ENCODE measurements around the gene TTYH3.

Gene TTYH3

GRCh38 chr7:2594599-2594998 is 37.2 kb upstream of the TTYH3 start:
- H4K8ac ChIP-seq (ENCODE audit: low read depth, low read length), result no peak overlapping the region
- H3K4me1 ChIP-seq (ENCODE audit: control insufficient read depth in 2 of 2, insufficient read depth in 1 of 2, low read depth in 1 of 2, low read length in 2 of 2), result no peaks in the 10 kb centered on the region
- H3K4ac ChIP-seq (ENCODE audit: low read length), result no peak overlapping the region
- no peak overlapping the region for H2AK5ac ChIP-seq (ENCODE audit: low read depth, low read length)
- H2BK5ac ChIP-seq (ENCODE audit: low read length), result no peak overlapping the region
- H3K36me3 ChIP-seq (replicated peaks in 1 of 2; ENCODE audit: control insufficient read depth in 2 of 2, insufficient read depth in 2 of 2, low read length in 2 of 2), result peaks cover 10 to 75% of the 10 kb centered on the region in 2 donors
- H3K9me3 ChIP-seq (replicated peaks in 1 of 2; ENCODE audit: control insufficient read depth in 2 of 2, insufficient read depth in 1 of 2, low read depth in 1 of 2, low read length in 2 of 2), result no peaks in the 10 kb centered on the region
- no peak overlapping the region for H3K14ac ChIP-seq (ENCODE audit: low read length)
- no peak overlapping the region for H3K4me2 ChIP-seq (ENCODE audit: insufficient read depth, low read length, poor library complexity, severe bottlenecking)
- no peak overlapping the region for H2AFZ ChIP-seq (ENCODE audit: low read length)
- no peak overlapping the region for H4K91ac ChIP-seq (ENCODE audit: low read depth, low read length, poor library complexity)
- no CpG with 5 or more reads among the region's 10 CpGs for WGBS, 2 donors (ENCODE audit: extremely low coverage in 2 of 2, insufficient read length in 2 of 2, insufficient replicate concordance in 1 of 2)
- H3K9ac ChIP-seq (ENCODE audit: low read depth, low read length, poor library complexity), result peak overlapping the region; percentile 37
- DNase-seq (ENCODE audit: low spot score), result no peak
- H2BK120ac ChIP-seq (ENCODE audit: low read depth, low read length), result no peak overlapping the region
- no peak overlapping the region for H3K23ac ChIP-seq (ENCODE audit: low read depth, low read length, poor library complexity)
- H3K18ac ChIP-seq (ENCODE audit: low read length), result no peak overlapping the region
- H3K27me3 ChIP-seq (ENCODE audit: control insufficient read depth in 3 of 3, insufficient read depth in 3 of 3, low read depth in 1 of 3, low read length in 3 of 3), result no peaks in the 10 kb centered on the region
- no peak overlapping the region for H3K27ac ChIP-seq (replicated peaks; ENCODE audit: low read length)
- H2BK15ac ChIP-seq (ENCODE audit: low read length), result no peak overlapping the region
- no peaks in the 10 kb centered on the region for H3K79me1 ChIP-seq (ENCODE audit: low read depth, low read length)
- H3K4me3 ChIP-seq (ENCODE audit: low read length in 2 of 2), result no peak overlapping the region
- no peak overlapping the region for H2BK12ac ChIP-seq (ENCODE audit: low read length)

DNA sequence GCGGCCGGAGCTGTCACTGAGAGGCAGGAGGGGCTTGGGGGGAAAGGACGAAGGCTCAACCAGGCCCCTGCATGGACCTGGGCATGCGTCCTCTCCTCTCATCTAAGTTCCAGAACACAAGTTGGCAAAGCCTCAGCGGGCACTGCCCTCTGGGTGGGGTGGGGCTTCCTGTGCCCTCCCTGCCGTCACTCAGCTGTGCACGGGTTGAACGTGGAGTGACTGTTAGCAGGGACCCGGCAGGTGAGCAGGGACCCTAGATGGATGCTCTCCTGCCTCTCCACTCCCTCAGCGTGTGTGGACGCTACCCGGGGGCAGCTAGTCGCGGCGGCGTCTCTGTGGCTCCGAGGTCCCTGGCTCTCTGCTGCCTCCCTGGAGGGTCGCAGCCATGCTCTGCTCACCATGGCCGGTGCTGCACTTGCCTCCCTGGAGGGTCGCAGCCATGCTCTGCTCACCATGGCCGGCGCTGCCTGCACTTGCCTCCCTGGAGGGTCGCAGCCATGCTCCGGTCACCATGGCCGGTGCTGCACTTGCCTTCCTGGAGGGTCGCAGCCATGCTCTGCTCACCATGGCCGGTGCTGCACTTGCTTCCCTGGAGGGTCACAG is 36.4 kb upstream of the TTYH3 start:
- no peak overlapping the region for H3K4me3 ChIP-seq (ENCODE audit: low read length in 2 of 2)
- H2BK120ac ChIP-seq (ENCODE audit: low read depth, low read length), result no peak overlapping the region
- no peak overlapping the region for H2BK5ac ChIP-seq (ENCODE audit: low read length)
- H2BK15ac ChIP-seq (ENCODE audit: low read length), result no peak overlapping the region
- H3K36me3 ChIP-seq (replicated peaks in 1 of 2; ENCODE audit: control insufficient read depth in 2 of 2, insufficient read depth in 2 of 2, low read length in 2 of 2), result peaks cover 12 to 79% of the 10 kb centered on the region in 2 donors
- no CpG with 5 or more reads among the region's 27 CpGs for WGBS, 2 donors (ENCODE audit: extremely low coverage in 2 of 2, insufficient read length in 2 of 2, insufficient replicate concordance in 1 of 2)
- no peak overlapping the region for H3K4me2 ChIP-seq (ENCODE audit: insufficient read depth, low read length, poor library complexity, severe bottlenecking)
- no peaks in the 10 kb centered on the region for H3K79me1 ChIP-seq (ENCODE audit: low read depth, low read length)
- H2AK5ac ChIP-seq (ENCODE audit: low read depth, low read length), result no peak overlapping the region
- no peak overlapping the region for H3K14ac ChIP-seq (ENCODE audit: low read length)
- no peaks in the 10 kb centered on the region for H3K27me3 ChIP-seq (ENCODE audit: control insufficient read depth in 3 of 3, insufficient read depth in 3 of 3, low read depth in 1 of 3, low read length in 3 of 3)
- H2BK12ac ChIP-seq (ENCODE audit: low read length), result no peak overlapping the region
- no peaks in the 10 kb centered on the region for H3K4me1 ChIP-seq (ENCODE audit: control insufficient read depth in 2 of 2, insufficient read depth in 1 of 2, low read depth in 1 of 2, low read length in 2 of 2)
- H3K4ac ChIP-seq (ENCODE audit: low read length), result no peak overlapping the region
- H3K9me3 ChIP-seq (replicated peaks in 1 of 2; ENCODE audit: control insufficient read depth in 2 of 2, insufficient read depth in 1 of 2, low read depth in 1 of 2, low read length in 2 of 2), result no peaks in the 10 kb centered on the region
- no peak overlapping the region for H4K91ac ChIP-seq (ENCODE audit: low read depth, low read length, poor library complexity)
- peak overlapping the region; percentile 60 for H3K9ac ChIP-seq (ENCODE audit: low read depth, low read length, poor library complexity)
- DNase-seq (ENCODE audit: low spot score), result no peak
- H3K18ac ChIP-seq (ENCODE audit: low read length), result peak overlapping the region; percentile 57
- no peak overlapping the region for H2AFZ ChIP-seq (ENCODE audit: low read length)
- no peak overlapping the region for H3K27ac ChIP-seq (replicated peaks; ENCODE audit: low read length)
- H4K8ac ChIP-seq (ENCODE audit: low read depth, low read length), result no peak overlapping the region
- peak overlapping the region; percentile 80 for H3K23ac ChIP-seq (ENCODE audit: low read depth, low read length, poor library complexity)

DNA sequence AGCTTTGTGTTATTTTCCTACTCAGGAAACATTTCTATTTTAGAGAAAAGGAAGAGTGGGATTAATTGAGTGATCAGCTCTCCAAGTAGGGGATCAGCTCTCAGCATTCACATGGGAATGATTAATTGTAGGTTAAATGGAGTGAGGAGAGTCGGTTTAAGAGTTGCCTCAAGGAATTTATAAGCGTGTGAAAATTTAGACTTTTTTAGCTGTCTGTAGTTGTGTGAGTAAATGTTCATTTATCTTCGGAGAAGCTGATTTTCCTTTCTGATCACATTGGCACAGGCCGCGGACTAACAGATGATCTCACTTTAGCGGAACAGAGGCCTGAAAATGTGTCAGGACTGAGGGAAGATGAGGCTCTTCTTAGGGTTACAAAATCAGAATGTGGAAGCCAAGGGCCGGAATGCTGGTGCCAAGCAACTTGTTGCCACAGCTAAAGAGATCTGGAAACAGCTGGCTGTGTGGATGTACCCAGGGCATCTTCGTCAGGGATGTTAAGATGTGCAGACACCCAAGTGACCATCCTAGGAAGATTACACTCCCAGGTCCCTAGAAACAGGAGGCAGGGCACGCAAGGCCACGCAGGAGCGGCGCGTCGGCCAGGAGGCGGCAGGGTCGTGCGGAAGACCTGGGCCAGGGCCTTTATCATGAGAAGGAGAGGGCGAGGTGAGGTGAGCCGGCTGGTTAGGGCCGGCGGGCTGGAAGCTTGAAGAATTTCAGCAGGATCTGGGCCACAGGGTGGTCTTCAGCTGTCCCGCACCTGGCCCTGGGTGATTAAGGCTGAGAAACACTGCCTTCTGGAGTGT is 35.1 kb upstream of the TTYH3 start:
- H4K91ac ChIP-seq (ENCODE audit: low read depth, low read length, poor library complexity), result no peak overlapping the region
- no peak overlapping the region for H2BK120ac ChIP-seq (ENCODE audit: low read depth, low read length)
- H3K4me1 ChIP-seq (ENCODE audit: control insufficient read depth in 2 of 2, insufficient read depth in 1 of 2, low read depth in 1 of 2, low read length in 2 of 2), result peaks cover 0 to 4% of the 10 kb centered on the region in 2 donors
- peak overlapping the region; percentile 51 for H3K23ac ChIP-seq (ENCODE audit: low read depth, low read length, poor library complexity)
- no peak overlapping the region for H2AK5ac ChIP-seq (ENCODE audit: low read depth, low read length)
- no peak overlapping the region for H2AFZ ChIP-seq (ENCODE audit: low read length)
- no peak overlapping the region for H4K8ac ChIP-seq (ENCODE audit: low read depth, low read length)
- DNase-seq (ENCODE audit: low spot score), result no peak
- H2BK5ac ChIP-seq (ENCODE audit: low read length), result peak overlapping the region; percentile 93
- H3K4me2 ChIP-seq (ENCODE audit: insufficient read depth, low read length, poor library complexity, severe bottlenecking), result no peak overlapping the region
- 100% methylated on average over 2 of the region's 22 CpGs; no CpG with 5 or more reads in 1 of the 2 donors for WGBS, 2 donors (ENCODE audit: extremely low coverage in 2 of 2, insufficient read length in 2 of 2, insufficient replicate concordance in 1 of 2)
- no peak overlapping the region for H2BK15ac ChIP-seq (ENCODE audit: low read length)
- H3K4ac ChIP-seq (ENCODE audit: low read length), result no peak overlapping the region
- no peaks in the 10 kb centered on the region for H3K9me3 ChIP-seq (replicated peaks in 1 of 2; ENCODE audit: control insufficient read depth in 2 of 2, insufficient read depth in 1 of 2, low read depth in 1 of 2, low read length in 2 of 2)
- H3K14ac ChIP-seq (ENCODE audit: low read length), result peak overlapping the region; percentile 84
- H3K79me1 ChIP-seq (ENCODE audit: low read depth, low read length), result no peaks in the 10 kb centered on the region
- H2BK12ac ChIP-seq (ENCODE audit: low read length), result no peak overlapping the region
- no peak overlapping the region for H3K27ac ChIP-seq (replicated peaks; ENCODE audit: low read length)
- no peak overlapping the region for H3K18ac ChIP-seq (ENCODE audit: low read length)
- H3K4me3 ChIP-seq (ENCODE audit: low read length in 2 of 2), result no peak overlapping the region
- peak overlapping the region; percentile 27 for H3K9ac ChIP-seq (ENCODE audit: low read depth, low read length, poor library complexity)
- H3K36me3 ChIP-seq (replicated peaks in 1 of 2; ENCODE audit: control insufficient read depth in 2 of 2, insufficient read depth in 2 of 2, low read length in 2 of 2), result peaks cover 12 to 80% of the 10 kb centered on the region in 2 donors
- H3K27me3 ChIP-seq (ENCODE audit: control insufficient read depth in 3 of 3, insufficient read depth in 3 of 3, low read depth in 1 of 3, low read length in 3 of 3), result no peaks in the 10 kb centered on the region

DNA sequence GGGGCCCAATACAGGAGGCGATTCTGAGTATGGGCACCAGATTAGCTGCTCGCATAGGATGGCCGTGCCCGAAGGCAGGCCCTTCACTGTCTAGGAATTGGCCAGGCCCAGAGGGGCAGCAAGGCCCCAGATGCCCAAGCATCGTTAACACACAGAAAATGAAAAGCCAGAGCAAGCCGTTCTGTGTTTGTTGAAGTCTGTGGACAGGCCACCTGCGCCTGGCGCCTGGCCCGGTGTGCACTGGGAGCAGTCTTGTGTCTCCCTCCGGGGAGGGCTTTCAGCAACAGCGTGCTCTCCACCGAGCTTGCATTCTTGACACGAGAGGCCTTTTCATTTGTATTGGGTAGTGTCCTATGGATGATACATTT is 34.5 kb upstream of the TTYH3 start:
- Histone ChIP-seq H3K23ac (ENCODE audit: low read depth, low read length, poor library complexity) (peak overlapping the region; percentile 51), H3K4me1 (ENCODE audit: control insufficient read depth in 2 of 2, insufficient read depth in 1 of 2, low read depth in 1 of 2, low read length in 2 of 2) (peaks cover 0 to 4% of the 10 kb centered on the region in 2 donors), H3K36me3 (replicated peaks in 1 of 2; ENCODE audit: control insufficient read depth in 2 of 2, insufficient read depth in 2 of 2, low read length in 2 of 2) (peaks cover 15 to 81% of the 10 kb centered on the region in 2 donors), H3K9me3 (replicated peaks in 1 of 2; ENCODE audit: control insufficient read depth in 2 of 2, insufficient read depth in 1 of 2, low read depth in 1 of 2, low read length in 2 of 2) (no peaks in the 10 kb centered on the region), H3K4me2 (ENCODE audit: insufficient read depth, low read length, poor library complexity, severe bottlenecking) (no peak overlapping the region), H3K9ac (ENCODE audit: low read depth, low read length, poor library complexity) (no peak overlapping the region), H2BK15ac (ENCODE audit: low read length) (no peak overlapping the region), H2BK12ac (ENCODE audit: low read length) (no peak overlapping the region), H3K79me1 (ENCODE audit: low read depth, low read length) (no peaks in the 10 kb centered on the region), H3K18ac (ENCODE audit: low read length) (no peak overlapping the region), H2AK5ac (ENCODE audit: low read depth, low read length) (no peak overlapping the region), H2AFZ (ENCODE audit: low read length) (no peak overlapping the region), H4K91ac (ENCODE audit: low read depth, low read length, poor library complexity) (no peak overlapping the region), H3K14ac (ENCODE audit: low read length) (no peak overlapping the region), H3K4ac (ENCODE audit: low read length) (no peak overlapping the region), H3K27ac (replicated peaks; ENCODE audit: low read length) (no peak overlapping the region), H2BK120ac (ENCODE audit: low read depth, low read length) (no peak overlapping the region), H3K27me3 (ENCODE audit: control insufficient read depth in 3 of 3, insufficient read depth in 3 of 3, low read depth in 1 of 3, low read length in 3 of 3) (no peaks in the 10 kb centered on the region), H3K4me3 (ENCODE audit: low read length in 2 of 2) (no peak overlapping the region), H2BK5ac (ENCODE audit: low read length) (peak overlapping the region; percentile 93), H4K8ac (ENCODE audit: low read depth, low read length) (no peak overlapping the region)
- no CpG with 5 or more reads among the region's 13 CpGs for WGBS, 2 donors (ENCODE audit: extremely low coverage in 2 of 2, insufficient read length in 2 of 2, insufficient replicate concordance in 1 of 2)
- no peak for DNase-seq (ENCODE audit: low spot score)

All from neuronal stem cell (in vitro differentiated cells).